GM18505 (cell line): ENCODE results near the gene ADAMTSL3.

Experiments used
- ATAC-seq: cut with Tn5 transposase; IDR thresholded peaks from one replicate; pipeline ENCODE4 v1.9.1; 2021; ENCODE audit not compliant: unreplicated experiment
- POLR2A ChIP-seq: IDR thresholded peaks from 4 replicates; pipeline ENCODE4 v1.6.1; 2011; ENCODE audit warnings: borderline replicate concordance; ENCODE audit not compliant: insufficient read depth, insufficient read length; ENCODE audit errors: extremely low read depth

Gene ADAMTSL3

DNA sequence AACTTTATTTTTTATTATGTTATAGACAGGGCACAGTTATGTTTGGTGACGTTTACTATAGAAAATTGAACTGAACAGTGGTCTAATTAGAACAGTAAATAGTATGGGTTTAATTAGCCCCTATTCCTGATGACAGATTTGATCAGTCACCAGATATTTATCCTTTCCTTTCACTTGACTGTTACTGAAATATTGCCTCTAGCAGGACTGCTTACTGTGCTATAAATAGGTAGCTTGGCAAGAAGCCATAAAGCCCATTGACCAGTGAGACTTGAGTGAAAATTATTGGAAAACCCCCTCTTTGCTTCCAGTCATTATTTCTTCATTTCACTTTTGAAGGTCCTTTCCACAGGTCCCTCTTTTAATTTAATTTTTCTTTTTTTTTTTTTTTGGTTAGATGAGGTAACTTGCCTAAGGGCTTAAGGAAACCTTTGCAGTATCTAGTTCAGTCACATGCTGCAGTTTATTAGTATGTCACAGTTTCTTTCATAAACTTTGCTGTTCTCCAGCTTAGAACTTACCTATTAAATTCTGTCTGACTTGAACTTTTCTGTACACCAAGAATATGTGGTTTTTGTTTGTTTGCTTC is 115.6 kb downstream of the ADAMTSL3 start:
- no peak for TF ChIP-seq POLR2A
- no peak for ATAC-seq

DNA sequence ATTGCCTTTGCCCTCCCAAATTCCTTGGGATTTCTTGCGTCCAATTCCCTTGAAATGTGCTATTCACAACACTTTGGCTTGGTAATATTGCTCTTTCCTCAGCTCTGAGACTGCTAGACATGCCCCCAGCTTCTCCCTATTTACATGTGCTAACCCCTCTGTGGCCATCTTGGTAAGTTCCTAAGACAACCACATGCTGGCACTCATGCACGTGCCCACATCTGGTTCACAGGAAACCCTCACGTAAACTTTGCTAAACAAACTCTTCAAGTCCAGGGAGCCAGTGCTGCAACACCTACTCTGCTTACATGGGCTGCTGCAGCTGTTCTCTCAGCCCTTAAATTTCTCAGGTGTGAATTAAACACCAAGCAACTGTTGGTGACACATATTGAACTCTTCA is 121.8 kb downstream of the ADAMTSL3 start:
- ATAC-seq, result no peak
- no peak for TF ChIP-seq POLR2A

DNA sequence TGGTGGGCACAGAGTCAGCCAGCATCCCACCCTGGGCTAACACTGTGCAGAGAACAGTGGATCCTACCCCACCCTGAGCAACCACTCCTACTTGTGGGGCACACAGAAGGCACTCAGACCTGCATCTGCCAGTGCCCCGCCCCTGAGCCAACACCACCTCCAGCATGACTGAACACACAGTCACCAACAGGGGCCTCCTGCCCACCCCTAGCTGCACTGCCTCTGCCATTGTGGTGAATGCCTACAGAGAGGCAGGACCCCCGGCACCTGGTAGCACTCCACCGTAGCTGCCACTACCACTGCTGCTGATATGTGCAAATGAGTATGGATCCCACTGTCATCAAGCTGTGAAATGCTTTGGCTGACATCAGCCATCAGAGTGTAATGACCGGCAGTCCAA is 123.1 kb downstream of the ADAMTSL3 start:
- ATAC-seq, result no peak
- TF ChIP-seq POLR2A, result no peak

DNA sequence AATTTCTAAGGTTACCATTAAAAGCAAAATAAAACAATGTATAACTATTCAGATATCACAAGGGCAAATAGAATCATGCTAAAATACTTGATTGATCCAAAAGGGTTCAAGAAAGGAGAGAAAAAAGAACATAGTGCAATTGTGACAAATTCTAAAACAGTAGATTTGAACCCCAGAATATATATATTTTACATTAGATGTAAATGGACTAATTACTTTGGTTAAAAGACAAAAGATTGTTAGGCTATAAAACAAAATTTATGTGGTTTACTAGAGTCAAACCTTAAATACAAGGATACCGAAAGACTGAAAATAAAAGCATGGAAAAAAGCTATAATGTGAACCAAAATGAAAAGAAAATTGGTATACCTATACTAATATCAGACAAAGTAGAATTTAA is 129.3 kb downstream of the ADAMTSL3 start:
- TF ChIP-seq POLR2A, result no peak
- ATAC-seq, result no peak

DNA sequence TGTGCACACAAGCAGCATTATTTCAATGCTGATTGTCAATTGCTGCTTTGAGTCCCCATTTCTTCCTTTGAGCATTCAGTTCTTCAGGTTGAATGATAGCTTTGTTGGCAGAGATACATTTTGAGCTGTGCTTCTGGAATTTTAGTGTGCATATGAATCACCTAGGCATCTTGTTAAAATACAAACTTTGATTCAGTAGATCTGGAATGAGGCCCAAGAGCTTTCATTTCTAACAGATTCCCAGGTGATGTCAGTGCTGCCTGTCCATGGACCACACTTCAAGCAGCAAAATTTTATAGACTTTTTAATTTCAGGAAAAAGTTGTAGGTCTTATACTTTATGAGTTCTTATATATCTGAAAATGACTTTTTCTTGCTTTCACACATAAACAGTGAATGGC is 131.1 kb downstream of the ADAMTSL3 start:
- no peak for ATAC-seq
- no peak for TF ChIP-seq POLR2A

DNA sequence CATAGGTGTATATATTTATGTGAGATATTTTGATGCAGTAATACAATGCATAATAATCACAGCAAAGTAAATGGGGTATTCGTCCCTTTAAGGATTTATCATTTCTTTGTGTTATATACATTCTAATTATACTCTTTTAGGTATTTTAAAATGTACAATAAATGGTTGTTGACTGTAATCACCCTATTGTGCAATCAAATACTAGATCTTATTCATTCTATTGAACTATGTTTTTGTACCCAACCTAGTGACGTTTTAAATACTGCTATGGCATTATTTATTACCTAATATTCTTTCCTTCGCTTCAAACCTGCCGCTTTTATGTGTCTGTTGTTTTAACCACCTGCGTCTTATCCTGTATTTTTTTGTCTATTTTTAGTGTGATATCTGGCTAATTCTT is 132.4 kb downstream of the ADAMTSL3 start:
- TF ChIP-seq POLR2A, result no peak
- ATAC-seq, result no peak

DNA sequence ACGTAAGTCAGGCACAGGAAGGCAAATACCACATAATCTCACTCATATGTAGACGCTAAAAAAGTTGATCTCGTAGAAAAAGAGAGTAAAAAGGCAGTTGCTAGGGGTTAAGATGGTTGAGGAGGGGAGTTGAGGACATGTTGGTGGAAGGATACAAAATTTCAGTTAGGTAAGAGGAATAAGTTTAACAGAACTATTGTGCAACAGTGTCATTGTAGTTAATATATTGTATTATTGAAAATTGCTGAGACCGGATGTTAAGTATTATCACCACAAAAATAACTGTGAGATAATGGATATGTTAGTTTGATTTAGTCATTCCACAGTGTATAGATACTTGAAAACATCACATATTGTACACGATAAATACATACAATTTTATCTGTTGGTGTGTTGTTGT is 139.1 kb downstream of the ADAMTSL3 start:
- TF ChIP-seq POLR2A, result no peak

DNA sequence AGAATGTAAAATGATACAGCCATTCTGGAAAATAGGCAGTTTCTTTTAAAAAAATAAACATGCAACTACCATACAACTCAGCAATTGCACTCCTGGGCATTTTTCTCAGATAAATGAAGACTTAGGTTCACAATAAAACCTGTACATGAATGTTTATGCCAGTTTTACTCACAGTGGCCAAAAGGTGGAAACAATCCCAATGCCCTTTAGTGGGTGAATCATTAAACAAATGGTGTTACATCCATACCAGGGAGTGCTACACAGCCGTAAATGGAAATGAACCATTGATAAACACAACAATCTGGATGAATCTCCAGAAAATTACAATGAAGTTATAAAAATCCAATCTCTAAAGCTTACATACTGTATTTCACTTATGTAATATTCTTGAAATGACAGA is 140.3 kb downstream of the ADAMTSL3 start:
- no peak for ATAC-seq
- no peak for TF ChIP-seq POLR2A

More for the DNA sequence above, 139.1 kb downstream of the ADAMTSL3 start:
- no peak for ATAC-seq

DNA sequence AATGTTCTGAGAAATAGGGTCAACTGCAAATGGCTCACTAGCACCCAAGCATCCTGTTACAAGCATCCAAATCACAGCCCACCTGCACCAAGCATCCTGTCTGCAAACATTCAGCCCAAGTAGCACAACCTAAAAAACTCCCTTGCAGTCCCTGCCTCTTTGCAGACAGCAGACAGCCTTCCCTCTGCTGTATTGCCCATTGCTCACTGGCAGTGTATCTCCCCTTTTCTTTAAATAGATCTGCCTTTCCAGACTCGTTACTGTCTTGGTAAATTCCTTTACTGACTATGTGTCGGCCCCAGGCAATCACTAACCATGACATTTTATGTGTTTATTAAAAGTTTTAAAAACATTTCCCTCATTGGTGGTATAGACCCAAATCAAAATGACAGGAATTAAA is 155.4 kb downstream of the ADAMTSL3 start:
- no peak for ATAC-seq
- TF ChIP-seq POLR2A, result no peak

DNA sequence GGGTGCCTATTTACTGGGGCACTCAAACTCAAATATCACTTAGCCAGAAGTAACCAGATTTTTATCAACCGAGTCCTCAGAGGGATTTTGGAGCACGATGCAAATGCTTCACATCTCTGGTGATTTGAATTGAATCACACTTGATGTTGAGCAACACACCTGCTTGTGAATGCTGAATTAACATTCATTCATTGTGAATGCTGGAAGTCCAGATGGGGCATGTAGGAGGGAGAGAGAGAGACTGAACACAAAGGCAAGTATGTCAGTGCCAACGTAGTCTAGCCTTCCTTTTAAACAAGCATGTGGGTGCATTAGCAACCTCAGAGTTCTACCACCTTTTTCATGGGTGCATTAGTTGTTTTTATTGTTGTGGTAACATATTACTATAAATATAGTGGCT is 156.2 kb downstream of the ADAMTSL3 start:
- ATAC-seq, result no peak
- no peak for TF ChIP-seq POLR2A

DNA sequence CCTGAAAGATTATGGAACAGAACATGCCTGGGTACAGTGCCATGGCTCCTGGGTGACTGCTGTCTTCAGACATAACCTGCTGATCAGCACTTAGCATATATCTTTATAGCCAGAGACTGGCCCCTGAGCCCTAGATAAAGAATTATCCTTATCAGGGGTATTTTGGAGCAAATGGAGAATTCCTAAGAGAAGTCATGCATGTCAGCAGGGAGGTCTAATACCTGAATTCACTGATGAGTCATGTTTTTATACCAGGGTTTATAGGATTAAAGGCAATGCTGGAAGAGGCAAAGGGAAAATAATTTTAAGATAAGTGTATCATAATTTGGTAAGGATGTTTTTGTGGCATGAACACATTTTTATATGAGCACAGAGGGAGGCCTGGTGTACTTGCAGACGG is 159.8 kb downstream of the ADAMTSL3 start:
- no peak for ATAC-seq

DNA sequence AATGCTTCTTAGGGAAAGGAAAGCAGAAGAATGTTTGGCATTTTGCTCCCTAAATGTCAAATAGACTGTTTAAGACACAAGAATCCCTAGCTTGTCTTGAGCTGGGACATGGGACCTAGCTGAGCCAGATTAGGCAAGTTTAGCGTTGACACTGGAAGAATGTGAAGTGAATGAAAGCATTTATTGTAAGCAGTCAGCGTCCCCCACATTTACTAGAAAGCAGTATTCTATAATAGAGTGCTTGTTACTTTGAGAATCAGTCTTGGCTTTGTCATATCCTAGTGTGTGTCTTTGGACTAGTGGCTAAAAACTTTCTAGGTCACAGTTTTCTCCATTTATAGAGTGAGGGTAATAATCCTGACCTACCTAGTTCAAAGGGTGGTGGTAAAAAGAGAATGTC is 161.6 kb downstream of the ADAMTSL3 start:
- ATAC-seq, result no peak
- no peak for TF ChIP-seq POLR2A

More for the DNA sequence above, 159.8 kb downstream of the ADAMTSL3 start:
- no peak for TF ChIP-seq POLR2A

DNA sequence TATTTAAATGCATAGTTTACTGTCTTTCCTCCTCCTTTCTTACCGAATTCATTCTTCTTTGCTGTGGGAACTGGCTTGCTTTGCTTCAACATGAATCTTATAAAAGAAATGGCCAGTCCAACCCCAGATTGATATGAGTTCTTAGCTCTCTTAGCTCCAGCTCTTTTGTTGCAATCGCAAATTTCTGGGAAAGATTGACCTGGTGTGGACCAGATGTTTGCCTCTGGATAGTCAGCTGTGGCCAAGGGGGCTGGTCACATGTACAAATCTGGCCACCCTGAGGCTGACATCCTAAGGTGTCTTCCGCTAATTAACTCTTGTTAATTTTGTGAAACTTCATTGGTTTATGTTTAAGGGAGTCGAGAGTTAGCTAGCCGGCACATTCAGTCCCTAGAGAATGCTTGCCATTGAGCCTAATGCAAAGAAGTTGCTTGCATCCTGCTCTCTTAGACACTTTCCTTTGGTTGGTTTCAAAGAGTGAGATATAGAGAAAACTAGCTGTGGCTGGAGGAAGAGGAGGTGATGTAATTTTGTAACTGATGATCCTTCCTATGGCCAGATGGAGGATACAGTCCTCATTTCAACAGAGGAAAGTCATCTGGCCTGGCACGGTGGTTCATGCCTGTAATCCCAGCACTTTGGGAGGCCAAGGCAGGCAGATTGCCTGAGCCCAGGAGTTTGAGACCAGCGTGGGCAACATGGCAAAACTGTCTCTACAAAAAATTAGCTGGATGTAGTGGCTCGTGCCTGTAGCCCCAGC is 162.4 kb downstream of the ADAMTSL3 start:
- no peak for ATAC-seq
- no peak for TF ChIP-seq POLR2A

DNA sequence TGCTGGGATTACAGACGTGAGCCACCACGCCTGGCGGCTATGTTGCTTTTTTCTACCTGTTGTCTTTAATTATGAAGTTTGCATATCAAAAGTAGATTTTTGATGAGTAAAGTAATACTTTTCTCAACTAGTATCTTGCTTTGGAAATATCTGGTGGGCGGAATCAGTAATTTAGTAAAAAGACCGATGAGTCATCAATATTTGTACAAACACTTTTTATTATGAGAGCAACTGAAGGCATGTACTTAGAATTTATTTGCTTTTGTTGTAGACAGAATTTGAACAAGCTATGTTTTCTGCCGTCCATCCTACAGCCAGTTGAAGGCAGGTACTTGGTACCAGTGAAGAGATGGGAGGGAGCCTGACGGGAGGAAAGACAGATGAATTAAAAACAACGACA is 164.7 kb downstream of the ADAMTSL3 start:
- ATAC-seq, result no peak
- TF ChIP-seq POLR2A, result no peak
